K562 (cell line): Measurements from ENCODE around the gene IL11. TPM values are rescaled to one million over a fixed set of nuclear protein-coding genes. Genes with fewer than 3 reads are reported as not detected.

Experiments
- BRCA1 ChIP-seq, 2 experiments: fragments of 450-650 bp in 1 of 2; sonication (generic) in 1 of 2; formaldehyde crosslinking in 1 of 2; IDR thresholded peaks; 2 replicates each; pipeline versions ENCODE4 v1.5.0 to v1.6.1; 2017 to 2020; ENCODE audit warnings: mild to moderate bottlenecking in 1 of 2, missing genetic modification reagents in 1 of 2
- GMEB1 ChIP-seq: fragments of 250-450 bp; sonication (Bioruptor Pico); IDR thresholded peaks from 2 replicates; pipeline ENCODE4 v1.4.0; 2020; ENCODE audit warnings: mild to moderate bottlenecking
- MAX ChIP-seq: sonication (generic); formaldehyde crosslinking; IDR thresholded peaks from 2 replicates; pipeline ENCODE4 v1.9.0; 2022; ENCODE audit warnings: mild to moderate bottlenecking, missing genetic modification reagents
- MAZ ChIP-seq, 2 experiments: fragments of 450-650 bp in 1 of 2; sonication (generic) in 1 of 2; formaldehyde crosslinking; IDR thresholded peaks in 1 of 2; conservative IDR thresholded peaks in 1 of 2; 2 replicates each; pipeline versions ENCODE4 v1.4.0 to v1.5.0; 2020; ENCODE audit warnings: mild to moderate bottlenecking in 1 of 2, missing genetic modification reagents in 1 of 2
- NRF1 ChIP-seq, 2 experiments: fragments of 450-650 bp; IDR thresholded peaks in 1 of 2; conservative IDR thresholded peaks in 1 of 2; 2 replicates each; pipeline ENCODE4 v1.6.1; 2014; ENCODE audit warnings: mild to moderate bottlenecking in 2 of 2
- POLR2AphosphoS5 ChIP-seq: IDR thresholded peaks from 2 replicates; pipeline ENCODE4 v1.6.1; 2011; ENCODE audit warnings: mild to moderate bottlenecking, low read depth, low read length, moderate library complexity; ENCODE audit not compliant: control insufficient read depth, insufficient read depth
- POLR2G ChIP-seq: fragments of 200-400 bp; formaldehyde crosslinking; IDR thresholded peaks from 2 replicates; pipeline ENCODE4 v1.6.1; 2017; ENCODE audit warnings: low read depth, mild to moderate bottlenecking, antibody characterized with exemption, low read length, moderate library complexity
- RCOR1 ChIP-seq, 2 experiments: IDR thresholded peaks; 2 replicates each; pipeline ENCODE4 v1.6.1; 2012; ENCODE audit warnings: low read depth in 2 of 2, low read length in 2 of 2, borderline replicate concordance in 1 of 2, improper control_type of control experiment in 1 of 2
- SMAD2 ChIP-seq: fragments of 150-350 bp; IDR thresholded peaks from 2 replicates; pipeline ENCODE4 v1.6.1; 2014; ENCODE audit warnings: low read depth, mild to moderate bottlenecking, low read length
- polyA plus RNA-seq, 8 experiments: library from polyadenylated mRNA; depleted of rRNA in 4 of 8; stranded (reverse) in 5 of 8; unstranded in 3 of 8; fragments of >200 nt; fragmentation: Nextera tagmentation in 2 of 8; fragmentation: Illumina TruSeq in 1 of 8; extraction: Ambion mirVana in 2 of 8; extraction: Trizol in 1 of 8; gene quantifications; 2 replicates each; pipeline versions ENCODE4 v1.2.1 to v1.2.3, GENCODE V29; 2011 to 2014; ENCODE audit warnings: inconsistent platforms in 1 of 8, missing spikeins in 1 of 8
- total RNA-seq, 7 experiments: library from RNA; depleted of rRNA in 6 of 7; stranded (reverse); fragments of >200 nt in 6 of 7; fragmentation: Illumina TruSeq in 2 of 7; extraction: Trizol in 2 of 7; gene quantifications; 2 replicates each; pipeline versions ENCODE4 v1.2.1 to v1.2.3, GENCODE V29; 2011 to 2021; ENCODE audit warnings: low replicate concordance in 1 of 7

Gene IL11
- total and polyA plus RNA-seq, 9 of the 15 experiments (the other 6 are each of a cell fraction or from before 2014, with no cell fraction given), result 0.04 to 0.42 (median 0.06) TPM; not detected in 6

GRCh38 chr19:55387736-55388497, 17.7 kb upstream of the IL11 start (continued):
- TF ChIP-seq MAX (CRISPR knock-in tag) (0 out of 2 replicates have a peak, but pooled peaks have one; percentile 23), GMEB1 (no peak), RCOR1 (IDR thresholded peaks at IDR 0.05; ENCODE audit: borderline replicate concordance in 1 of 2, low read depth in 2 of 2, low read length in 2 of 2) (no peak), NRF1 (conservative IDR thresholded peaks at IDR 0.05 in 1 of 2, IDR thresholded peaks at IDR 0.05 in 1 of 2) (peak in 1 of 2 experiments; percentile 24; a peak in 1 of 4 replicates), POLR2G (peak; percentile 73), SMAD2 (no peak), POLR2AphosphoS5 (0 out of 2 replicates have a peak, but pooled peaks have one; percentile 1), BRCA1 (IDR thresholded peaks at IDR 0.05) (no peak), BRCA1 (CRISPR knock-in tag; IDR thresholded peaks at IDR 0.05) (0 out of 2 replicates have a peak, but pooled peaks have one; percentile 29), MAZ (CRISPR knock-in tag; conservative IDR thresholded peaks at IDR 0.05 in 1 of 2, IDR thresholded peaks at IDR 0.05 in 1 of 2) (no peak)
- TF ChIP-seq, all 486 proteins: peak for 11
